Activated T-cell treated with anti-CD3 and anti-CD28 coated beads for 4 hours (primary cell): ENCODE results near the gene PCDHA5.
"Not testable (repeated sequence)": the region's sequence is repeated elsewhere in the genome, so short reads cannot be mapped to it uniquely, and the experiment has no call there.

Source experiments
- DNase-seq: peaks from one replicate; pipeline ENCODE4 v3.0.0-alpha.2; 2020

Gene PCDHA5

DNA sequence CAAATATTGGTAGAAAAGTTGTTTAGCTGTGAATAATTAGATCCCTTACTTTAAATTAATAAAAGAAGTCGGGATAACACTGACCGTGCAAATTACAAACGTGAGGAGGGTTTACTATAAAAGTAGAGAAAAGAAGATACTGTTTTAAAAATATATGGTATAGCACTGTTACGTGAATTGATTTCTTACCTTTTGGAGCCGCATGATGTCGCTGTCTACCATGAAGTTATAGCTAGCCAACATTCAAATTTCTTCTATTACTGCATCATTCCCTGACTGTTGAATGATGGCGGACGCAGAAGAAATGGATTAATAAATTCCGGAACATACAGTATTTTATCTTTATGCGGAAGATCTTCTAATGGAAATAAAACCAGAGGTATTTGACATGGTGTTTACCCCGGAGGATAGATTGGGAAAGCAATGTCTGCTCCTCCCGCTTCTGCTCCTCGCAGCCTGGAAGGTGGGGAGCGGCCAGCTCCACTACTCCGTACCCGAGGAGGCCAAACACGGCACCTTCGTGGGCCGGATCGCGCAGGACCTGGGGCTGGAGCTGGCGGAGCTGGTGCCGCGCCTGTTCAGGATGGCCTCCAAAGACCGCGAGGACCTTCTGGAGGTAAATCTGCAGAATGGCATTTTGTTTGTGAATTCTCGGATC is 6.4 kb downstream of the PCDHA5 start, which contains the start of gene PCDHA6:
Gene PCDHA6 (plus strand): TSS at position 257 of the 658 bp plus-strand sequence. CDS start 132 bp downstream, at position 389.
- DNase-seq, result no peak

GRCh38 chr5:140828362-140828737 is 6.9 kb downstream of the PCDHA5 start:
- no peak for DNase-seq

GRCh38 chr5:140829511-140830501 is 8.4 kb downstream of the PCDHA5 start:
- not testable (repeated sequence) for DNase-seq

GRCh38 chr5:140833993-140834392 is 12.6 kb downstream of the PCDHA5 start, which contains the start of gene PCDHA7:
Gene PCDHA7 (plus strand): TSS chr5:140834269. CDS start chr5:140834384, 115 bp downstream.
- DNase-seq, result no peak

GRCh38 chr5:140834439-140835008 is 13.1 kb downstream of the PCDHA5 start:
- not testable (repeated sequence) for DNase-seq

DNA sequence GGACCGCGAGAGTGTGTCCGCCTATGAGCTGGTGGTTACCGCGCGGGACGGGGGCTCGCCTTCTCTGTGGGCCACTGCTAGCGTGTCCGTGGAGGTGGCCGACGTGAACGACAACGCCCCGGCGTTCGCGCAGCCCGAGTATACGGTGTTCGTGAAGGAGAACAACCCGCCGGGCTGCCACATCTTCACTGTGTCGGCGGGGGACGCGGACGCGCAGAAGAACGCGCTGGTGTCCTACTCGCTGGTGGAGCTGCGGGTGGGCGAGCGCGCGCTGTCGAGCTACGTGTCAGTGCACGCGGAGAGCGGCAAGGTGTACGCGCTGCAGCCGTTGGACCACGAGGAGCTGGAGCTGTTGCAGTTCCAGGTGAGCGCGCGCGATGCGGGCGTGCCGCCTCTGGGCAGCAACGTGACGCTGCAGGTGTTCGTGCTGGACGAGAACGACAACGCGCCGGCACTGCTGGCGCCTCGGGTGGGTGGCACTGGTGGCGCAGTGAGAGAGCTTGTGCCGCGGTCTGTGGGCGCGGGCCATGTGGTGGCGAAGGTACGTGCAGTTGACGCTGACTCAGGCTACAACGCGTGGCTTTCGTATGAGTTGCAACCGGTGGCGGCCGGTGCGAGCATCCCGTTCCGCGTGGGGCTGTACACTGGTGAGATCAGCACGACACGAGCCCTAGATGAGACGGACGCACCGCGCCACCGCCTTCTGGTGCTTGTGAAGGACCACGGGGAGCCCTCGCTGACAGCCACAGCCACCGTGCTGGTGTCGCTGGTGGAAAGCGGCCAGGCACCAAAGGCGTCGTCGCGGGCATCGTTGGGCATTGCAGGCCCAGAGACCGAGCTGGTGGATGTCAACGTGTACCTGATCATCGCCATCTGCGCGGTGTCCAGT is 14.5 kb downstream of the PCDHA5 start:
- DNase-seq, result no peak

GRCh38 chr5:140840978-140841962 is 19.9 kb downstream of the PCDHA5 start, which contains the start of gene PCDHA8:
Gene PCDHA8 (plus strand): TSS chr5:140841187. CDS start chr5:140841322, 135 bp downstream.
- no peak for DNase-seq

DNA sequence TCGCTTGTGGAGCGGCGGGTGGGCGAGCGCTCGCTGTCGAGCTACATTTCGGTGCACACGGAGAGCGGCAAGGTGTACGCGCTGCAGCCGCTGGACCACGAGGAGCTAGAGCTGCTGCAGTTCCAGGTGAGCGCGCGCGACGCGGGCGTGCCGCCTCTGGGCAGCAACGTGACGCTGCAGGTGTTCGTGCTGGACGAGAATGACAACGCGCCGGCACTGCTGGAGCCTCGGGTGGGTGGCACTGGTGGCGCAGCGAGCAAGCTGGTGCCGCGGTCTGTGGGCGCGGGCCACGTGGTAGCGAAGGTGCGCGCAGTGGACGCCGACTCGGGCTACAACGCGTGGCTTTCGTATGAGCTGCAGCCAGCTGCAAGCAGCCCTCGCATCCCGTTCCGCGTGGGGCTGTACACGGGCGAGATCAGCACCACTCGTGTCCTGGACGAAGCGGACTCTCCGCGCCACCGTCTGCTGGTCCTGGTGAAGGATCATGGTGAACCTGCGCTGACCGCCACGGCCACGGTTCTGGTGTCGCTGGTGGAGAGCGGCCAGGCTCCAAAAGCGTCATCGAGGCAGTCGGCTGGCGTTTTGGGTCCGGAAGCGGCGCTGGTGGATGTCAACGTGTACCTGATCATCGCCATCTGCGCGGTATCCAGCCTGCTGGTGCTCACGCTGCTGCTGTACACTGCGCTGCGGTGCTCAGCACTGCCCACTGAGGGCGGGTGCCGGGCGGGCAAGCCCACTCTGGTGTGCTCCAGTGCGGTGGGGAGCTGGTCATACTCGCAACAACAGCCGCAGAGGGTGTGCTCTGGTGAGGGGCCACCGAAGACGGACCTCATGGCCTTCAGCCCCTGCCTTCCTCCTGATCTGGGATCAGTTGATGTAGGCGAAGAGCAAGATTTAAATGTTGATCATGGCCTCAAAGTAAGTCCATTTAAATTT is 21.7 kb downstream of the PCDHA5 start:
- DNase-seq, result no peak

- not testable (repeated sequence) for DNase-seq
These were observed 27.0 kb downstream of the PCDHA5 start, which contains the start of gene PCDHA9 for GRCh38 chr5:140848139-140849102. Gene PCDHA9 (plus strand): TSS chr5:140848382. CDS start chr5:140848496, 114 bp downstream.

DNA sequence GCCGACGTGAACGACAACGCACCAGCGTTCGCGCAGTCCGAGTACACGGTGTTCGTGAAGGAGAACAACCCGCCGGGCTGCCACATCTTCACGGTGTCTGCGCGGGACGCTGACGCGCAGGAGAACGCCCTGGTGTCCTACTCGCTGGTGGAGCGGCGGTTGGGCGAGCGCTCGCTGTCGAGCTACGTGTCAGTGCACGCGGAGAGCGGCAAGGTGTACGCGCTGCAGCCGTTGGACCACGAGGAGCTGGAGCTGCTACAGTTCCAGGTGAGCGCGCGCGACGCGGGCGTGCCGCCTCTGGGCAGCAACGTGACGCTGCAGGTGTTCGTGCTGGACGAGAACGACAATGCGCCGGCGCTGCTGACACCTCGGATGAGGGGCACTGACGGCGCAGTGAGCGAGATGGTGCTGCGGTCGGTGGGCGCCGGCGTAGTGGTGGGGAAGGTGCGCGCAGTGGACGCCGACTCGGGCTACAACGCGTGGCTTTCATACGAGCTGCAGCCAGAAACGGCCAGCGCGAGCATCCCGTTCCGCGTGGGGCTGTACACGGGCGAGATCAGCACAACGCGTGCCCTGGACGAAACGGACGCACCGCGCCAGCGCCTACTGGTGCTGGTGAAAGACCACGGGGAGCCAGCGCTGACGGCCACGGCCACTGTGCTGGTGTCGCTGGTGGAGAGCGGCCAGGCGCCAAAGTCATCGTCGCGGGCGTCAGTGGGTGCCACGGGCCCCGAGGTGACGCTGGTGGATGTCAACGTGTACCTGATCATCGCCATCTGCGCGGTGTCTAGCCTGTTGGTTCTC is 28.6 kb downstream of the PCDHA5 start:
- DNase-seq, result not testable (repeated sequence)

DNA sequence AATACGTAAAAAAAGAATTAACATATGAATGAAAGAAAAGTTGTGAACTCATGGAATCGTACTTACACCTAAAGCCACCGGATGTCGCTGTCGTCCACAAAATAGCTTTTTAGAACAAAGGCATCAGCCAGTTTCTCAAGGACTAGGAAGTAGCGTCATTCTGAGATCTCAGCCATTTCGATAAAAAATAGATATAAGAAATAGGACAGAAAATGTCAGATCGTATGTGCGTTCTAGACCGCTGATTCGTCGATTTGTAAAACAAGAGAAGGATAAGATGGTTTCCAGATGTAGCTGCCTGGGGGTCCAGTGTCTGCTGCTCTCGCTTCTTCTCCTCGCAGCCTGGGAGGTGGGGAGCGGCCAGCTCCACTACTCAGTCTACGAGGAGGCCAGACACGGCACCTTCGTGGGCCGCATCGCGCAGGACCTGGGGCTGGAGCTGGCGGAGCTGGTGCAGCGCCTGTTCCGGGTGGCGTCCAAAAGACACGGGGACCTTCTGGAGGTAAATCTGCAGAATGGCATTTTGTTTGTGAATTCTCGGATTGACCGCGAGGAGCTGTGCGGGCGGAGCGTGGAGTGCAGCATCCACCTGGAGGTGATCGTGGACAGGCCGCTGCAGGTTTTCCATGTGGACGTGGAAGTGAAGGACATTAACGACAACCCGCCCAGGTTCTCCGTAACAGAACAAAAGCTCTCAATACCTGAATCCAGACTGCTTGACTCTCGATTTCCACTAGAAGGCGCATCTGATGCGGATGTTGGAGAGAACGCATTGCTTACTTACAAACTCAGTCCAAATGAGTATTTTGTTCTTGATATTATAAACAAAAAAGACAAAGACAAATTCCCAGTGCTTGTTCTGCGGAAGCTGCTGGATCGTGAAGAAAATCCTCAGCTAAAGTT is 34.6 kb downstream of the PCDHA5 start, which contains the start of gene PCDHA10:
Gene PCDHA10 (plus strand): TSS at position 126 of the 903 bp plus-strand sequence. CDS start 152 bp downstream, at position 278.
- no peak for DNase-seq

- no peak for DNase-seq
These were observed 36.0 kb downstream of the PCDHA5 start for GRCh38 chr5:140857177-140857986.

DNA sequence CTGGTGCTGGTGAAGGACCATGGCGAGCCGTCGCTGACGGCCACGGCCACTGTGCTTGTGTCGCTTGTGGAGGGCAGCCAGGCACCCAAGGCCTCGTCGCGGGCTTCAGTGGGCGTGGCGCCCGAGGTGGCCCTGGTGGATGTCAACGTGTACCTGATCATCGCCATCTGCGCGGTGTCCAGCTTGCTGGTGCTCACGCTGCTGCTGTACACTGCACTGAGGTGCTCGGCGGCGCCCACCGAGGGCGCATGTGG is 36.5 kb downstream of the PCDHA5 start:
- DNase-seq, result no peak

DNA sequence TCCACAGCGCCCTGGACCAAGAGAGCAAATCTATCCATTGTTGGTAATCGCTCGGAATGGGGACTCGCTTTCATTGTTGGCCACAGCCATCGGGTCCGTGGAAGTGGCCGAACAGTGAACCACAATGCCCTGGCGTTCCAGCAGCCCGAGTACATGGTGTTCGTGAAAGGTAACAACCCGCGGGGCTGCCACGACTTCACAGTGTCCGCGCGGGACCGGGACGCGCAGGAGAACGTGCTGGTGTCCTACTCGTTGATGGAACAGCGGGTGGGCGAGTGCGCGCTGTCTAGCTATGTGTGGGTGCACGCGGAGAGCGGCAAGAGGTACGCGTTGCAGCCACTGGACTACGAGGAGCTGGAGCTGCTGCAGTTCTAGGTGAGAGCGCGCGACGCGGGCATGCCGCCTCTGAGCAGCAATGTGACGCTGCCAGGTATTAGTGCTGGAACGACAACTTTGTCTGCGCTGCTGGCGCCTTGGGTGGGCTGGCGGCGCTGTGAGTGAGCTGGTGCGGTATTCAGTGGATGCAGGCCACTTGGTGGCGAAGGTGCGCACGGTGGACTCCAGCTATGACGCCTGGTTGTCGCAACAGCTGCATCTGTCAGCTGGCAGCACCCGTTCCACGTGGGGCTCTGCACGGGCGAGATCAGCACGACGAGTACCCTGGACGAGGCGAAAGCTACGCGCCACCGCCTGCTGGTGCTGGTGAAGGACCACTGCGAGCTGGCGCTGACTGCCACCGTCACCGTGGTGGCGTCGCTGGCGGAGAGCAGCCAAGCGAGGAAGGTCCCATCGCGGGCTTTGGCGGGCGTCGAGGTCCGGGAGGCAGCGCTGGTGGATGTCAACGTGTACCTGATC is 41.3 kb downstream of the PCDHA5 start:
- DNase-seq, result no peak
